H1 (cell line): Measurements from ENCODE around the gene DAB2IP. TPM values are rescaled to one million over a fixed set of nuclear protein-coding genes. Genes with fewer than 3 reads are reported as not detected.

ENCODE experiments used
- CTCF ChIA-PET: fragments of 300-600 bp; sonication (Branson Sonifier 250); formaldehyde crosslinking; loops from one replicate; lab custom pipeline; 2021; ENCODE audit not compliant: partially characterized antibody; lab: Charles Lee
- POLR2A ChIA-PET: fragments of 300-600 bp; sonication (Branson Sonifier 250); formaldehyde crosslinking; loops from one replicate; lab custom pipeline; 2021; ENCODE audit warnings: inconsistent platforms; ENCODE audit not compliant: partially characterized antibody; lab: Charles Lee
- DNase-seq, 2 experiments: peaks; one replicate each; pipeline versions ENCODE4 v3.0.0 to v3.0.0-alpha.2; 2010 to 2022; ENCODE audit warnings: low spot score in 2 of 2, low read depth in 1 of 2, mixed read lengths in 1 of 2
- FAIRE-seq: peaks from 2 replicates; lab custom pipeline; 2011; peaks lifted over from hg19 to GRCh38; lab: Jason Lieb, UNC
- H2AFZ ChIP-seq: 2 replicates; pipeline ENCODE4 v1.8.1; 2012; ENCODE audit warnings: low read length, inconsistent platforms
- H2AK5ac ChIP-seq: 2 replicates; pipeline ENCODE4 v1.6.1; 2013; ENCODE audit warnings: low read depth, low read length
- H2BK120ac ChIP-seq: replicated peaks from 2 replicates; pipeline ENCODE3; 2013; ENCODE audit warnings: low read depth, low read length, inconsistent platforms
- H2BK12ac ChIP-seq: 2 replicates; pipeline ENCODE4 v1.6.1; 2013; ENCODE audit warnings: low read depth, low read length
- H2BK15ac ChIP-seq: 2 replicates; pipeline ENCODE4 v1.6.1; 2013; ENCODE audit warnings: low read length
- H2BK20ac ChIP-seq: 2 replicates; pipeline ENCODE4 v1.6.1; 2013; ENCODE audit warnings: low read length
- H2BK5ac ChIP-seq: 2 replicates; pipeline ENCODE4 v1.6.1; 2013; ENCODE audit warnings: low read depth, low read length
- H3K14ac ChIP-seq: 2 replicates; pipeline ENCODE4 v1.6.1; 2013; ENCODE audit warnings: inconsistent platforms; ENCODE audit not compliant: insufficient read length
- H3K18ac ChIP-seq: 2 replicates; pipeline ENCODE4 v1.6.1; 2013; ENCODE audit warnings: low read length; ENCODE audit errors: extremely low read depth
- H3K23ac ChIP-seq: 2 replicates; pipeline ENCODE4 v1.6.1; 2013; ENCODE audit warnings: inconsistent platforms; ENCODE audit not compliant: insufficient read length
- H3K23me2 ChIP-seq: 2 replicates; pipeline ENCODE4 v1.6.1; 2013; ENCODE audit warnings: low read depth, low read length
- H3K27ac ChIP-seq: 2 replicates; pipeline ENCODE4 v1.6.1; 2011; ENCODE audit warnings: low read depth, low read length, inconsistent platforms
- H3K27me3 ChIP-seq, 4 experiments: replicated peaks in 1 of 4; 1 replicate in 1 of 4; 2 replicates in 3 of 4; pipeline versions ENCODE4 v1.6.1 to v1.8.1; 2011 to 2013; ENCODE audit warnings: low read length in 3 of 4, mild to moderate bottlenecking in 3 of 4, inconsistent platforms in 2 of 4, mixed read lengths in 2 of 4, moderate library complexity in 1 of 4; ENCODE audit not compliant: control insufficient read depth in 3 of 4, insufficient read depth in 3 of 4; ENCODE audit errors: extremely low read depth in 1 of 4
- H3K36me3 ChIP-seq, 4 experiments: 2 replicates each; pipeline versions ENCODE4 v1.6.1 to v1.8.1; 2011 to 2013; ENCODE audit warnings: mild to moderate bottlenecking in 4 of 4, low read length in 3 of 4, moderate library complexity in 2 of 4, control low read depth in 1 of 4, inconsistent platforms in 1 of 4; ENCODE audit not compliant: insufficient read depth in 4 of 4, control insufficient read depth in 2 of 4
- H3K4ac ChIP-seq: replicated peaks from 2 replicates; pipeline ENCODE3; 2013; ENCODE audit warnings: low read length, low read depth, mixed read lengths, inconsistent platforms; ENCODE audit not compliant: insufficient read length
- H3K4me1 ChIP-seq, 4 experiments: replicated peaks in 1 of 4; 1 replicate in 1 of 4; 2 replicates in 3 of 4; pipeline versions ENCODE4 v1.6.1 to v1.8.1; 2011 to 2013; ENCODE audit warnings: low read length in 3 of 4, inconsistent platforms in 2 of 4, mixed read lengths in 1 of 4; ENCODE audit not compliant: insufficient read depth in 4 of 4, control insufficient read depth in 3 of 4
- H3K4me2 ChIP-seq, 2 experiments: 2 replicates each; pipeline versions ENCODE4 v1.6.1 to v1.8.1; 2011 to 2013; ENCODE audit warnings: low read depth in 2 of 2, low read length in 2 of 2, control low read depth in 1 of 2, inconsistent platforms in 1 of 2, mild to moderate bottlenecking in 1 of 2; ENCODE audit not compliant: insufficient read depth in 1 of 2
- H3K4me3 ChIP-seq, 4 experiments: fragments of 200-600, 300-600 bp in 1 of 4; sonication (generic), shearing (Covaris generic), sonication (Bioruptor Twin) in 1 of 4; 2 replicates each; pipeline versions ENCODE4 v1.5.1 to v1.8.1; 2011 to 2016; ENCODE audit warnings: low read length in 4 of 4, low read depth in 3 of 4, control low read depth in 2 of 4, inconsistent platforms in 2 of 4, mild to moderate bottlenecking in 2 of 4, mixed read lengths in 1 of 4, moderate library complexity in 1 of 4; ENCODE audit not compliant: insufficient read depth in 2 of 4; ENCODE audit errors: extremely low read depth in 1 of 4
- H3K56ac ChIP-seq: replicated peaks from 2 replicates; pipeline ENCODE3; 2013; ENCODE audit warnings: low read depth, mild to moderate bottlenecking, mixed read lengths, low read length, inconsistent platforms; ENCODE audit not compliant: insufficient read length
- H3K79me1 ChIP-seq: 2 replicates; pipeline ENCODE4 v1.6.1; 2013; ENCODE audit warnings: low read depth, low read length, control low read depth
- H3K79me2 ChIP-seq, 2 experiments: 2 replicates each; pipeline versions ENCODE4 v1.6.1 to v1.8.1; 2012 to 2013; ENCODE audit warnings: low read length in 2 of 2, mild to moderate bottlenecking in 2 of 2, inconsistent platforms in 1 of 2; ENCODE audit not compliant: insufficient read depth in 2 of 2, control insufficient read depth in 1 of 2
- H3K9ac ChIP-seq, 4 experiments: replicated peaks in 1 of 4; 1 replicate in 1 of 4; 2 replicates in 3 of 4; pipeline versions ENCODE4 v1.6.1 to v1.8.1; 2011 to 2013; ENCODE audit warnings: low read depth in 3 of 4, low read length in 3 of 4, control low read depth in 2 of 4, mild to moderate bottlenecking in 2 of 4, moderate library complexity in 2 of 4, inconsistent platforms in 1 of 4; ENCODE audit errors: extremely low read depth in 1 of 4
- H3K9me3 ChIP-seq, 2 experiments: 2 replicates each; pipeline versions ENCODE4 v1.6.1 to v1.8.1; 2012 to 2013; ENCODE audit warnings: mild to moderate bottlenecking in 2 of 2, moderate library complexity in 2 of 2, control low read depth in 1 of 2, inconsistent platforms in 1 of 2, low read depth in 1 of 2, low read length in 1 of 2, mixed read lengths in 1 of 2; ENCODE audit not compliant: insufficient read depth in 2 of 2
- H4K20me1 ChIP-seq, 2 experiments: replicated peaks in 1 of 2; 2 replicates each; pipeline versions ENCODE3 to v1.8.1; 2011 to 2013; ENCODE audit warnings: inconsistent platforms in 2 of 2, low read length in 2 of 2, mild to moderate bottlenecking in 1 of 2; ENCODE audit not compliant: insufficient read depth in 2 of 2, control insufficient read depth in 1 of 2
- H4K5ac ChIP-seq: 2 replicates; pipeline ENCODE4 v1.6.1; 2013; ENCODE audit warnings: low read length, low read depth, mixed read lengths, inconsistent platforms; ENCODE audit not compliant: insufficient read length
- H4K8ac ChIP-seq: 2 replicates; pipeline ENCODE4 v1.8.0; 2013; ENCODE audit warnings: mild to moderate bottlenecking, moderate library complexity, low read length, inconsistent platforms; ENCODE audit not compliant: insufficient read depth; ENCODE audit errors: extremely low read depth
- H4K91ac ChIP-seq: replicated peaks from 2 replicates; pipeline ENCODE3; 2013; ENCODE audit warnings: low read length, mixed read lengths, inconsistent platforms; ENCODE audit not compliant: insufficient read length
- FOSL1 ChIP-seq: IDR thresholded peaks from 2 replicates; pipeline ENCODE4 v1.6.1; 2011; ENCODE audit warnings: mild to moderate bottlenecking, low read depth, low read length, moderate library complexity; ENCODE audit not compliant: insufficient read depth
- SIN3A ChIP-seq, 2 experiments: IDR thresholded peaks in 1 of 2; conservative IDR thresholded peaks in 1 of 2; 2 replicates each; pipeline ENCODE4 v1.6.1; 2011 to 2012; ENCODE audit warnings: low read length in 2 of 2, improper control_type of control experiment in 1 of 2, low read depth in 1 of 2, mild to moderate bottlenecking in 1 of 2
- WGBS, 2 experiments: shearing (Covaris generic) in 1 of 2; methylation state at CpG; one replicate each; pipeline versions ENCODE4 v1.1.6 to v1.1.7; 2013 to 2015; ENCODE audit warnings: low lambda C conversion rate in 2 of 2, mixed read lengths in 2 of 2, inconsistent platforms in 1 of 2, low coverage in 1 of 2, missing lambda C conversion rate in 1 of 2; ENCODE audit not compliant: insufficient replicate concordance in 2 of 2, insufficient coverage in 1 of 2, insufficient read length in 1 of 2; ENCODE audit errors: extremely low coverage in 1 of 2, missing lambda C conversion rate in 1 of 2; 5-methylcytosine and 5-hydroxymethylcytosine counted together
- polyA plus RNA-seq, 7 experiments: library from polyadenylated mRNA; depleted of rRNA in 3 of 7; stranded (reverse) in 5 of 7; unstranded in 2 of 7; fragments of >200 nt in 5 of 7; fragments of 200-250 nt in 2 of 7; gene quantifications; 1 replicate in 5 of 7; 2 replicates in 1 of 7; 4 replicates in 1 of 7; pipeline versions ENCODE4 v1.2.1 to v1.2.3, GENCODE V29; 2011 to 2013; ENCODE audit warnings: missing spikeins in 2 of 7, mixed read lengths in 2 of 7
- total RNA-seq: library from RNA; stranded (reverse); fragmentation: NEBNext Ultra II Directional; extraction: Animal tissue kit (Norgen Biotek cat#: 25700); gene quantifications from 2 replicates; pipeline ENCODE4 v1.2.1, GENCODE V29; 2021

DAB2IP gene
- total and polyA plus RNA-seq, 2 of the 8 experiments (the other 6 are each of a cell fraction or from before 2014, with no cell fraction given), result 19.7 to 39.5 TPM

DNA sequence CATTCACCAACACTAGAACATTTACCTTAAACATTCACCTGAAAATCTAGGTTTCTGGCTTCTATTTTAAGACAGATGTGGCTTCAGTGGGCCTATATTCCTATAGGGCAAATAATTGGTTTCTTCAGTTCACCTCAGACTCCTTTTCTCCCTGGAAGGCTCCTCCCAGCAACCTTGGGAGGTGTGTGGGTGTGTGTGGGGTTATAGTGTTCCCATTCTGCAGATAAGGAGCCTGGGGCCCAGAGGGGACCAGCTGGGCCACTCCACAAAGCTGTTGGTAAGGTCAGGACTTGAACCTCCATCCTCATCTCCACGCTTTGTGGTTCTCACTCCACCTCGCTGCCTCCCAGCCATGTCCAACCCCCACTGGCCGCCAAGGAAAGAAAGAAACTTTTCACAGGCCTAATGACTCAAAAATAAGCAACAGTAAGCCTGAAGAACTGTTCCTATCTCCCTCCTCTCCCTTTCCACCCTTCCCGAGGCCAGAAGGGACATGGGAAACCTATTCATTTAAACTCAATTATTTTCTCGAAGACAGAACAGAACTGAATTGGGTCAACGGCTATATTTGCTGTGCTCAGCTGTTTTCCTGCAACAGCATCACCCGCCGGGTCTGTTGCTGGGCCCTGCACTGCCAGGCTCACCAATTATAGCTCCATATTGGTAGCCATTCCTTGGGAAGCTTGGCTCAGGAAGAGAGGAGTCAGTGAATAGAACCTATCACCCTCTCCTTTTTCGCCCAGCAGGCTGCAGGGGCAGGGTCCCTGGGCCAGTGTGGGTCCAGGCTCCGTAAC, 78.5 kb downstream of the DAB2IP start:
- POLR2A ChIA-PET, result no interaction called here
- 94% methylated on average over 10 of the region's 10 CpGs; no CpG with 5 or more reads in 1 of the 2 experiments for WGBS, 2 experiments
- no peak overlapping the region for H2BK15ac ChIP-seq
- no peaks in the 10 kb centered on the region for H3K23me2 ChIP-seq
- H3K4me1 ChIP-seq, result peaks cover 0 to 9% (median 0%) of the 10 kb centered on the region in 4 experiments; a peak in 4 of 7 replicates
- no peak overlapping the region for H3K23ac ChIP-seq
- H2BK12ac ChIP-seq, result no peak overlapping the region
- peaks cover 12 to 42% of the 10 kb centered on the region in 2 experiments for H4K20me1 ChIP-seq
- H3K18ac ChIP-seq, result no peak overlapping the region
- H2BK120ac ChIP-seq, result no peak overlapping the region
- H3K27ac ChIP-seq, result no peak overlapping the region
- H3K4me3 ChIP-seq, result no peak overlapping the region
- H3K9me3 ChIP-seq, result no peaks in the 10 kb centered on the region
- H3K14ac ChIP-seq, result no peak overlapping the region
- H3K79me2 ChIP-seq, result peaks cover 0 to 46% of the 10 kb centered on the region in 2 experiments; a peak in 1 of 4 replicates
- H2BK20ac ChIP-seq, result no peak overlapping the region
- no peak overlapping the region for H4K5ac ChIP-seq
- CTCF ChIA-PET, result interaction anchor here (0.9 to 4.0 kb wide), 3 partner anchors 9 to 109 kb away, joined by 3 to 17 read pairs (median 3); no protein-coding TSS in a partner anchor
- peaks cover 23% of the 10 kb centered on the region for H3K79me1 ChIP-seq
- no peak overlapping the region for H4K91ac ChIP-seq
- H2AK5ac ChIP-seq, result 0 out of 2 replicates have a peak overlapping the region, but pooled peaks have one; percentile 39
- H3K36me3 ChIP-seq, result no peaks in the 10 kb centered on the region
- no peak overlapping the region for H2AFZ ChIP-seq
- no peak overlapping the region for H3K4me2 ChIP-seq
- no peak overlapping the region for H3K9ac ChIP-seq
- no peak for TF ChIP-seq SIN3A (conservative IDR thresholded peaks at IDR 0.05 in 1 of 2, IDR thresholded peaks at IDR 0.05 in 1 of 2; ENCODE audit: low read depth in 1 of 2, low read length in 2 of 2)
- TF ChIP-seq FOSL1, result no peak
- no peak overlapping the region for H4K8ac ChIP-seq
- H3K27me3 ChIP-seq, result no peaks in the 10 kb centered on the region
- no peak overlapping the region for H2BK5ac ChIP-seq
- no peak for DNase-seq
- H3K4ac ChIP-seq, result no peak overlapping the region
- H3K56ac ChIP-seq, result no peak overlapping the region
- no peak for FAIRE-seq
